Nasal cavity respiratory epithelium epithelial cell of viscerocranial mucosa (primary cell): ENCODE data around the gene PCDH7. TPM values are rescaled to one million over a fixed set of nuclear protein-coding genes. Genes with fewer than 3 reads are reported as not detected.

Source experiments
- total RNA-seq: library from RNA; depleted of rRNA; stranded (reverse); fragments of >200 nt; gene quantifications from 2 replicates; pipeline ENCODE4 v1.2.3, GENCODE V29; 2014

PCDH7 gene
- 19.8 and 95.9 TPM in 2 replicates for total RNA-seq

GRCh38 chr4:30720021-30720660 is at the start of gene PCDH7:
Gene PCDH7 (plus strand): TSS chr4:30720369. CDS start chr4:30721423, 1,054 bp downstream.

